Heart right ventricle (tissue), 16 donors: ENCODE measurements around the gene LAT. TPM values are rescaled to one million over a fixed set of nuclear protein-coding genes. Genes with fewer than 3 reads are reported as not detected.

Experiments used
- ATAC-seq, 8 donors: fragments of 200-7000 bp; cut with Tn5 transposase; one replicate each; pipeline ENCODE4 v1.9.1; 2020; ENCODE audit warnings: mild to moderate bottlenecking in 8 of 8, moderate library complexity in 8 of 8, moderate number of reproducible peaks in 1 of 8
- DNase-seq, 2 donors: peaks; one replicate each; pipeline ENCODE4 v3.0.0-alpha.2; 2020
- H3K27ac ChIP-seq, 10 donors: fragments of 200-600 bp; sonication (generic) in 2 of 10; one replicate each; pipeline versions ENCODE4 v1.5.0 to v1.8.0; 2020 to 2022; ENCODE audit warnings: mild to moderate bottlenecking in 3 of 10
- H3K27me3 ChIP-seq, 7 donors: fragments of 200-600 bp; one replicate each; pipeline ENCODE4 v1.8.0; 2021 to 2022; ENCODE audit warnings: mild to moderate bottlenecking in 2 of 7
- H3K36me3 ChIP-seq, 9 donors: fragments of 200-600 bp; sonication (generic) in 1 of 9; one replicate each; pipeline versions ENCODE4 v1.5.0 to v1.8.0; 2020 to 2022; ENCODE audit warnings: mild to moderate bottlenecking in 2 of 9
- H3K4me1 ChIP-seq, 9 donors: fragments of 200-600 bp; sonication (generic) in 1 of 9; one replicate each; pipeline versions ENCODE4 v1.5.0 to v1.8.0; 2020 to 2022; ENCODE audit warnings: mild to moderate bottlenecking in 4 of 9
- H3K4me3 ChIP-seq, 10 donors: fragments of 200-600 bp; sonication (generic) in 2 of 10; one replicate each; pipeline versions ENCODE4 v1.5.0 to v1.8.0; 2020 to 2022; ENCODE audit warnings: mild to moderate bottlenecking in 7 of 10, moderate library complexity in 2 of 10
- H3K9me3 ChIP-seq, 11 donors: fragments of 200-600 bp in 10 of 11; sonication (generic) in 2 of 11; one replicate each; pipeline versions ENCODE4 v1.5.0 to v1.8.0; 2013 to 2022; ENCODE audit warnings: mild to moderate bottlenecking in 2 of 11, control low read depth in 1 of 11, moderate library complexity in 1 of 11
- CTCF ChIP-seq, 9 donors: fragments of 200-600 bp; sonication (generic) in 2 of 9; IDR thresholded peaks; one replicate each; pipeline versions ENCODE4 v1.5.0 to v1.8.0; 2021 to 2022; ENCODE audit warnings: antibody characterized with exemption in 9 of 9, mild to moderate bottlenecking in 5 of 9, moderate library complexity in 1 of 9
- WGBS, 2 donors: extraction: QIAGEN DNeasy Blood & Tissue Kit; methylation state at CpG; one replicate each; pipeline ENCODE4 v1.1.7; 2013; ENCODE audit warnings: inconsistent platforms in 1 of 2; 5-methylcytosine and 5-hydroxymethylcytosine counted together
- intact Hi-C, 10 donors: fragments of 100-400 bp; cut with DNase I; formaldehyde crosslinking; loops; one replicate each; pipeline versions ENCODE4 v1.11.1 to v1.14.2; 2022
- polyA plus RNA-seq, 2 donors: library from polyadenylated mRNA; stranded (reverse); fragments of 200-250 nt; gene quantifications; one replicate each; pipeline ENCODE4 v1.2.3, GENCODE V29; 2013
- total RNA-seq, 10 donors: library from RNA; stranded (reverse); fragmentation: NEBNext Ultra II Directional in 3 of 10; extraction: Animal tissue kit (Norgen Biotek cat#: 25700) in 3 of 10; gene quantifications; one replicate each; pipeline versions ENCODE4 v1.2.1 to v1.2.4, GENCODE V29; 2021 to 2023
- donor health status: Arrhythmogenic right ventricular cardiomyopathy.
- donor health status: ischemic (EF 13 %, LVEDD 7.1; RV severe dilation, severe dysfunction).
- donor health status: healthy with polysubstance abuse.
- donor health status: DM: no; HTN: yes; CAD: no.
- donor health status: DM: no; HTN: no; CAD: no.
- donor health status: ischemic (EF 25% LVEDD 6.9; RV normal size, moderate dysfunction).
- donor health status: ischemic (EF 25% LVEDD 5.7; RV mildly dilated, moderate dysfunction).
- donor health status: healthy.
- donor health status: DM: yes; HTN: yes; CAD: no.
- donor health status: Ischemic cardiomyopathy.
- donor health status: ischemic (EF 35%, LVEDD 5.7; RV mildly dilated, moderate dysfunction).
- donor health status: nonischemic (EF 11% LVEDD 7.7; RV severe dilation, severe dysfunction).
- donor health status: DM: yes; HTN: yes; CAD: no.
- donor health status: PGD.
- donor health status: ischemic (EF 29% LVEDD 5.4; RV normal size, mild dysfunction).
- donor health status: nonischemic (EF 23%, LVEDD 6.1; RV moderate dilation, normal function).

The LAT gene
- total and polyA plus RNA-seq, 12 donors: 0.35 to 7.2 (median 1.9) TPM

GRCh38 chr16:29007730-29008593 is 23.1 kb downstream of the LAT start:
- peaks cover 0 to 28% (median 0%) of the 10 kb centered on the region in 9 donors for H3K4me1 ChIP-seq
- peaks cover 0 to 10% (median 0%) of the 10 kb centered on the region in 7 donors for H3K27me3 ChIP-seq
- TF ChIP-seq CTCF (IDR thresholded peaks at IDR 0.05): no peak
- no peak overlapping the region for H3K4me3 ChIP-seq
- intact Hi-C loops: no loop called here
- peak overlapping the region in 1 of 10 donors; percentile 51 for H3K27ac ChIP-seq
- DNase-seq (no peak), ATAC-seq (no peak)
- WGBS, 2 donors: 69 to 72% methylated on average over 10 of the region's 10 CpGs
- no peaks in the 10 kb centered on the region for H3K9me3 ChIP-seq
- no peaks in the 10 kb centered on the region for H3K36me3 ChIP-seq

- no peak for DNase-seq
- H3K27ac ChIP-seq: peak overlapping the region in 1 of 10 donors; percentile 14
- TF ChIP-seq CTCF (IDR thresholded peaks at IDR 0.05): no peak
- intact Hi-C loops: no loop called here
- H3K4me3 ChIP-seq: no peak overlapping the region
- 52 to 59% methylated on average over 14 of the region's 14 CpGs for WGBS, 2 donors
- H3K9me3 ChIP-seq: no peaks in the 10 kb centered on the region
- no peaks in the 10 kb centered on the region for H3K36me3 ChIP-seq
- peaks cover 0 to 10% (median 0%) of the 10 kb centered on the region in 7 donors for H3K27me3 ChIP-seq
- ATAC-seq: no peak
- H3K4me1 ChIP-seq: peaks cover 0 to 40% (median 0%) of the 10 kb centered on the region in 9 donors
Observed at GRCh38 chr16:29009050-29009837, 24.4 kb downstream of the LAT start.

GRCh38 chr16:29009838-29010166 is 24.9 kb downstream of the LAT start:
- H3K4me1 ChIP-seq: peaks cover 0 to 40% (median 0%) of the 10 kb centered on the region in 9 donors

More at GRCh38 chr16:29009838-29010166, 24.9 kb downstream of the LAT start:
- DNase-seq: no peak
- TF ChIP-seq CTCF (IDR thresholded peaks at IDR 0.05): no peak
- Histone ChIP-seq H3K27ac (no peak overlapping the region), H3K9me3 (no peaks in the 10 kb centered on the region), H3K27me3 (peaks cover 0 to 10% (median 0%) of the 10 kb centered on the region in 7 donors), H3K36me3 (no peaks in the 10 kb centered on the region), H3K4me3 (no peak overlapping the region)
- intact Hi-C loops: no loop called here
- WGBS, 2 donors: 82 to 86% methylated on average over 2 of the region's 2 CpGs
- no peak for ATAC-seq
